LHCN-M2 (cell line): Measurements from ENCODE around the gene AASS. TPM values are rescaled to one million over a fixed set of nuclear protein-coding genes. Genes with fewer than 3 reads are reported as not detected.

Experiments used
- DNase-seq: peaks from one replicate; pipeline ENCODE4 v3.0.0-alpha.2; 2012; ENCODE audit warnings: low read depth
- total RNA-seq: library from RNA; depleted of rRNA; stranded (reverse); fragments of >200 nt; gene quantifications from 2 replicates; pipeline ENCODE4 v1.2.3, GENCODE V29; 2014; rRNA removed

The AASS gene
- total RNA-seq, 1 experiment from 2014 or later, result 11.0 TPM

DNA sequence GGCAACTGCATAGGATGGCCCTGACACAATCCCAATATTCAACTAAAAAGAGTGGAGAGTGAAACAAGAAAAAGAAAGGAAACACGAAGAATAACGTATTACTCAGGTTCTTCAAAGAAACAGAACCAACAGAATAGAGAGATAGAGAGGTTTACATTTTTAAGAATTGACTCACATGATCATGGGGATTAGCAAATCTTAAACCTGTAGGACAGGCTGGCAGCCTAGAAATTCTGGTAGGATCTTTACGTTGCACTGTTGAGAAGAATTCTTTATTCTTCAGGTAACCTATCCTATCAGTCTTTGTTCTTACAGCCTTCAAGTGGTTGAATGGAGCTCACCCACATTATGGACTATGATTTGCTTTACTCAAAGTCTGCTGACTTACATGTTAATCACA lies 103.9 kb downstream of the AASS start:
- no peak for DNase-seq

DNA sequence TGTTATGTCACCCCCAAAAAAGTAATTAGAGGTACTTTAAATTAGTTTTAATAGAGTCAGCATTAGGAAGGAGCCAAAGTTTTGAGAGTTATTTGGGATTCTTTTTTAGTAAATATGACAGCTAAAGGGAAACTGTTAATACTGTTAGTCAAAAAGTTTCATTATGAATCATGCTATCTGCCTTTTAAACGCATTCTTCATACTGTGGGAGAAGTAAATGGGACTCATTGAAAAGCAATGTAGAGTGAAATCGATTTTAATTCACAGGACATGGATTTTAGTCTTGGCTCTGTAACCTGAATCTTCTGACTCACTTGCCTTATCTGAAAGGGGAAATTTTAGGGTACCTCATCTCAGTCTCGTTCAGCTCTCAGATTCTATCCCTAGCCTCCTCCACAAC lies 105.1 kb downstream of the AASS start:
- no peak for DNase-seq

DNA sequence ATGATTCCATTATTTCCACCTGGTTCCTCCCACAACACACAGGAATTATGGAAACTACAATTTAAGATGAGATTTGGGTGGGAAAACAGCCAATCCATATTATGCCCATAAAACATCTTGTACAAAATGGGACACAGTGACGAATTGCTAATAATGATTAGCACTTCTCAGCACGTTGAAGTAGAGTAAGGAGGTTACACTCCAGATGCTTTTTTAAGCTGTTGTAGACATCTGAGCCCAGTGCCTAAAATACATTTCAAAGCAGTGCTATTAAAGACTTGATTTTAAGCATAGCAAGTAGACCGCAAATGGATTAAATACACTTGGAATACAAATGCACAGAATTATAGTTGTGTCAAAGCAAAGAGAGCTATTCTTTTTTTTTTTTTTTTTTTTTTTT lies 105.9 kb downstream of the AASS start:
- no peak for DNase-seq

DNA sequence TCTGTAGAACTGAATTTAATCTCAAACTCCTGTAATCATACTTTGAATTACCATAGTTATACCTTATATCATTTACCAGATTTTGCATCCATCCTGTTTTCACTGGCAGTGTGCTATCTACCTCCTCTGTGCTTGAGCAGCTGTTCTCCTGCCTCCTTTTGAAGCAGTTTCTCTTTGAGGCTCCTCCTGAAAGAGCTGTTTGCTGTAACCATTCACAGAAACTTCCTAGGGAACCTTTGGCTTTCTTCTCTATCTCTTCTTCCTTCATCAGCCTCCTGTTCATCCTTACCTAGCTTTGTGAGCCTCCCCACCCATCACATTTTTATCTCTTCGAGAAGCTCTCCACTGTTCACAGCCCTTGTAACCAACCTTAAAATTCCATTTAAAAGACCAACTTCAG lies 108.2 kb downstream of the AASS start:
- DNase-seq, result no peak

DNA sequence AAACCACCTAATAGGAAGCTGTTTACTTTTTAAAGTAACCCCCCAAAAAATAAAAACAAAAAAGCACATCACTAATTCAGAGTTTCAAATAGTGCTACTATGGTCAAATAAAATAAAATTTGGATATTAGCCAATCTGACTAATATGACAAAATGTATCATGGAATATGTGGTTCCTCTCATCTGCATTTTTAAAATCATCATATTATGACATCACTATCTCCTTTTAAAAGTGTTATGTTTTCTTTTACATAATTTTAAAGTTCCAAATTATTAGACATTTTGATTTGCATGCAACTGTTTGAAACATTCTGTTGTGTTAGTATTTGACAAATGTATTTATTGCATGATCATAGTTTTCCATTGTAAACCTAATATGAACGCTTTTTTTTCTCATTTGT lies 110.4 kb downstream of the AASS start:
- no peak for DNase-seq

DNA sequence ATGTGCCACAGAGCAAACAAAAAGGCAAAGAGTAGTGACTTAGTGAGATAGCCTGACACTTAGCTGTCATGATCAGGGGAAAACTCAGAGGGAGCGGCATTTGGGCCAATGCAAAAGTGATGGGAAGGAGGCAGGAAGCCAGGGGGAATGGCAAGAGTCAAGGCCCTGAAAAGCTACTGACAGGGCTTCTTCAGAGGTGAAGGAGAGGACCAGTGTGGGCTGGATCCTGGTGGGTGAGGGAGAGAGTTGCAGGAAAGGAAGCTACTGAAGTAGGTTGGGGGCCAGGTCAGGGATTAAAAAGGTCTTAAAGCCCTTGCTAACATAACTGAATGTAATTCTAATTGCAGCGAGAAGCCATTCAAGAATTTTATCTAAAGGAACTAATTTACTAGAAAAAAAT lies 117.0 kb downstream of the AASS start:
- DNase-seq, result no peak

Other genes with a start within 250 kb of the AASS start
- gene FEZF1, start 160.5 kb upstream of the AASS start, total RNA-seq, result 0.06 TPM in 1 of 2 replicates, not detected in the other